ENCODE results near the gene TADA3.
A peak's percentile ranks its signal among the peaks of the same experiment; 100 is the strongest.

Gene TADA3

GRCh38 chr3:9742560-9742959 lies 49.7 kb downstream of the TADA3 start:
- Histone ChIP-seq H3K27ac (ENCODE audit: low read depth, low read length) (no peak overlapping the region), H3K4me1 (ENCODE audit: control insufficient read depth, insufficient read depth, low read length) (no peaks in the 10 kb centered on the region), H3K9ac (ENCODE audit: low read length) (no peak overlapping the region), H3K27me3 (ENCODE audit: control insufficient read depth, insufficient read depth, low read length) (no peaks in the 10 kb centered on the region), H3K4me3 (ENCODE audit: low read depth, low read length) (no peak overlapping the region), H3K9me3 (ENCODE audit: control insufficient read depth, insufficient read depth, low read depth, low read length) (no peaks in the 10 kb centered on the region), H3K36me3 (ENCODE audit: control insufficient read depth, insufficient read depth, low read length) (peaks cover 100% of the 10 kb centered on the region)

GRCh38 chr3:9739181-9739580 lies 53.1 kb downstream of the TADA3 start:
- H3K4me3 ChIP-seq (ENCODE audit: low read depth, low read length) = no peak overlapping the region
- no peaks in the 10 kb centered on the region for H3K9me3 ChIP-seq (ENCODE audit: control insufficient read depth, insufficient read depth, low read depth, low read length)
- peaks cover 97% of the 10 kb centered on the region for H3K36me3 ChIP-seq (ENCODE audit: control insufficient read depth, insufficient read depth, low read length)
- no peaks in the 10 kb centered on the region for H3K27me3 ChIP-seq (ENCODE audit: control insufficient read depth, insufficient read depth, low read length)
- H3K4me1 ChIP-seq (ENCODE audit: control insufficient read depth, insufficient read depth, low read length) = no peaks in the 10 kb centered on the region
- H3K9ac ChIP-seq (ENCODE audit: low read length) = no peak overlapping the region
- no peak overlapping the region for H3K27ac ChIP-seq (ENCODE audit: low read depth, low read length)

GRCh38 chr3:9736831-9737230 lies 55.4 kb downstream of the TADA3 start:
- Histone ChIP-seq H3K27me3 (ENCODE audit: control insufficient read depth, insufficient read depth, low read length) (no peaks in the 10 kb centered on the region), H3K9me3 (ENCODE audit: control insufficient read depth, insufficient read depth, low read depth, low read length) (no peaks in the 10 kb centered on the region), H3K36me3 (ENCODE audit: control insufficient read depth, insufficient read depth, low read length) (peaks cover 88% of the 10 kb centered on the region), H3K27ac (ENCODE audit: low read depth, low read length) (no peak overlapping the region), H3K9ac (ENCODE audit: low read length) (no peak overlapping the region), H3K4me1 (ENCODE audit: control insufficient read depth, insufficient read depth, low read length) (peaks cover 6% of the 10 kb centered on the region), H3K4me3 (ENCODE audit: low read depth, low read length) (no peak overlapping the region)

GRCh38 chr3:9732740-9733115 lies 59.5 kb downstream of the TADA3 start:
- peak overlapping the region; percentile 100 for H3K9ac ChIP-seq (ENCODE audit: low read length)
- H3K4me1 ChIP-seq (ENCODE audit: control insufficient read depth, insufficient read depth, low read length) = peaks cover 12% of the 10 kb centered on the region
- H3K27ac ChIP-seq (ENCODE audit: low read depth, low read length) = no peak overlapping the region
- peak overlapping the region; percentile 98 for H3K4me3 ChIP-seq (ENCODE audit: low read depth, low read length)
- H3K36me3 ChIP-seq (ENCODE audit: control insufficient read depth, insufficient read depth, low read length) = peaks cover 46% of the 10 kb centered on the region
- H3K27me3 ChIP-seq (ENCODE audit: control insufficient read depth, insufficient read depth, low read length) = no peaks in the 10 kb centered on the region
- H3K9me3 ChIP-seq (ENCODE audit: control insufficient read depth, insufficient read depth, low read depth, low read length) = no peaks in the 10 kb centered on the region

GRCh38 chr3:9732080-9732739 lies 60.1 kb downstream of the TADA3 start:
- peak overlapping the region; percentile 100 for H3K27ac ChIP-seq (ENCODE audit: low read depth, low read length)

GRCh38 chr3:9731206-9732079 lies 60.8 kb downstream of the TADA3 start, which contains the start of gene BRPF1:
Gene BRPF1 (plus strand): TSS chr3:9731735. CDS start chr3:9734141, 2,406 bp downstream.
- peaks cover 12% of the 10 kb centered on the region for H3K4me1 ChIP-seq (ENCODE audit: control insufficient read depth, insufficient read depth, low read length)
- peak within 1 kb of the TSS; percentile 100 for H3K9ac ChIP-seq (ENCODE audit: low read length)
- peak within 1 kb of the TSS; percentile 100 for H3K27ac ChIP-seq (ENCODE audit: low read depth, low read length)
- no peaks in the 10 kb centered on the region for H3K9me3 ChIP-seq (ENCODE audit: control insufficient read depth, insufficient read depth, low read depth, low read length)
- H3K36me3 ChIP-seq (ENCODE audit: control insufficient read depth, insufficient read depth, low read length) = peaks cover 34% of the 10 kb centered on the region
- no peaks in the 10 kb centered on the region for H3K27me3 ChIP-seq (ENCODE audit: control insufficient read depth, insufficient read depth, low read length)
- H3K4me3 ChIP-seq (ENCODE audit: low read depth, low read length) = peak within 1 kb of the TSS; percentile 98

More at GRCh38 chr3:9732080-9732739, 60.1 kb downstream of the TADA3 start:
- Histone ChIP-seq H3K9ac (ENCODE audit: low read length) (peak overlapping the region; percentile 100), H3K27me3 (ENCODE audit: control insufficient read depth, insufficient read depth, low read length) (no peaks in the 10 kb centered on the region), H3K4me3 (ENCODE audit: low read depth, low read length) (peak overlapping the region; percentile 98), H3K4me1 (ENCODE audit: control insufficient read depth, insufficient read depth, low read length) (peaks cover 12% of the 10 kb centered on the region), H3K36me3 (ENCODE audit: control insufficient read depth, insufficient read depth, low read length) (peaks cover 41% of the 10 kb centered on the region), H3K9me3 (ENCODE audit: control insufficient read depth, insufficient read depth, low read depth, low read length) (no peaks in the 10 kb centered on the region)

- H3K4me1 ChIP-seq (ENCODE audit: control insufficient read depth, insufficient read depth, low read length) = peaks cover 12% of the 10 kb centered on the region
- peak overlapping the region; percentile 48 for H3K9ac ChIP-seq (ENCODE audit: low read length)
- no peak overlapping the region for H3K27ac ChIP-seq (ENCODE audit: low read depth, low read length)
- H3K9me3 ChIP-seq (ENCODE audit: control insufficient read depth, insufficient read depth, low read depth, low read length) = no peaks in the 10 kb centered on the region
- peak overlapping the region; percentile 72 for H3K4me3 ChIP-seq (ENCODE audit: low read depth, low read length)
- no peaks in the 10 kb centered on the region for H3K27me3 ChIP-seq (ENCODE audit: control insufficient read depth, insufficient read depth, low read length)
- H3K36me3 ChIP-seq (ENCODE audit: control insufficient read depth, insufficient read depth, low read length) = peaks cover 29% of the 10 kb centered on the region
These were observed 61.5 kb downstream of the TADA3 start for GRCh38 chr3:9730657-9731205.
